Calu3 (cell line): ENCODE results near the gene TP53I13. TPM values are rescaled to one million over a fixed set of nuclear protein-coding genes. Genes with fewer than 3 reads are reported as not detected.

Experiments used
- BruUV-seq: library from RNA; stranded (reverse); fragments of 400-500 nt; replicated peaks from 2 replicates; lab custom pipeline; 2021; lab: Mats Ljungman, UMichigan
- CTCF ChIA-PET: fragments of 300-600 bp; sonication (Branson Sonifier 250); formaldehyde crosslinking; loops from one replicate; lab custom pipeline; 2022; ENCODE audit warnings: antibody characterized with exemption; lab: Charles Lee
- DNase-seq: peaks from one replicate; pipeline ENCODE4 v3.0.0; 2022
- H3K27ac Mint-ChIP-seq: one replicate; pipeline ENCODE4 v1.8.0; 2022; ENCODE audit warnings: mixed read lengths; ENCODE audit not compliant: unreplicated experiment
- H3K27me3 Mint-ChIP-seq: one replicate; pipeline ENCODE4 v1.8.0; 2022; ENCODE audit warnings: mixed read lengths; ENCODE audit not compliant: unreplicated experiment
- H3K36me3 Mint-ChIP-seq: one replicate; pipeline ENCODE4 v1.8.0; 2022; ENCODE audit warnings: mild to moderate bottlenecking, moderate library complexity, mixed read lengths; ENCODE audit not compliant: insufficient read depth, unreplicated experiment
- H3K4me1 Mint-ChIP-seq: one replicate; pipeline ENCODE4 v1.8.0; 2022; ENCODE audit warnings: mild to moderate bottlenecking, low read depth, mixed read lengths; ENCODE audit not compliant: unreplicated experiment
- H3K4me3 Mint-ChIP-seq: one replicate; pipeline ENCODE4 v1.8.0; 2022; ENCODE audit warnings: mild to moderate bottlenecking, low read depth, moderate library complexity, mixed read lengths; ENCODE audit not compliant: unreplicated experiment
- H3K9me3 Mint-ChIP-seq: one replicate; pipeline ENCODE4 v1.8.0; 2022; ENCODE audit warnings: low read depth, mixed read lengths; ENCODE audit not compliant: unreplicated experiment
- CTCF ChIP-seq: fragments of 200-600 bp; IDR thresholded peaks from one replicate; pipeline ENCODE4 v1.8.0; 2022; ENCODE audit warnings: antibody characterized with exemption; ENCODE audit not compliant: unreplicated experiment
- intact Hi-C: fragments of 100-400 bp; cut with micrococcal nuclease; formaldehyde crosslinking; loops from one replicate; pipeline ENCODE4 v1.10.0; 2022; ENCODE audit not compliant: unreplicated experiment
- total RNA-seq: library from RNA; stranded (reverse); gene quantifications from 2 replicates; pipeline ENCODE4 v1.2.3, GENCODE V29; 2022

The TP53I13 gene
- total RNA-seq, 1 experiment from 2014 or later, result 35.1 TPM

GRCh38 chr17:29575511-29576213, 7.2 kb downstream of the TP53I13 start:
- H3K36me3 Mint-ChIP-seq, result peaks cover 32% of the 10 kb centered on the region

GRCh38 chr17:29576214-29577000, 7.9 kb downstream of the TP53I13 start:
- Mint-ChIP-seq H3K36me3 (peaks cover 35% of the 10 kb centered on the region), H3K4me3 (no peak overlapping the region), H3K27me3 (no peaks in the 10 kb centered on the region), H3K4me1 (peaks cover 9% of the 10 kb centered on the region), H3K27ac (no peak overlapping the region), H3K9me3 (no peaks in the 10 kb centered on the region)
- no peak for TF ChIP-seq CTCF
- DNase-seq, result no peak
- CTCF ChIA-PET, result no interaction called here
- intact Hi-C loops, result no loop called here
- BruUV-seq, result TSS peak; percentile 14

More at GRCh38 chr17:29575511-29576213, 7.2 kb downstream of the TP53I13 start:
- Mint-ChIP-seq H3K4me3 (no peak overlapping the region), H3K9me3 (no peaks in the 10 kb centered on the region), H3K27ac (no peak overlapping the region), H3K27me3 (no peaks in the 10 kb centered on the region), H3K4me1 (peaks cover 8% of the 10 kb centered on the region)
- BruUV-seq, result no TSS peak
- CTCF ChIA-PET, result interaction anchor here (0.8 kb wide), 1 partner anchor 10 kb away, joined by 3 read pairs; no protein-coding TSS in a partner anchor
- DNase-seq, result no peak
- TF ChIP-seq CTCF, result no peak
- intact Hi-C loops, result no loop called here

- peaks cover 35% of the 10 kb centered on the region for H3K36me3 Mint-ChIP-seq
- no peak overlapping the region for H3K4me3 Mint-ChIP-seq
- CTCF ChIA-PET, result no interaction called here
- no peak overlapping the region for H3K27ac Mint-ChIP-seq
- no peak for TF ChIP-seq CTCF
- H3K4me1 Mint-ChIP-seq, result peaks cover 9% of the 10 kb centered on the region
- H3K27me3 Mint-ChIP-seq, result no peaks in the 10 kb centered on the region
- H3K9me3 Mint-ChIP-seq, result no peaks in the 10 kb centered on the region
- DNase-seq, result no peak
- intact Hi-C loops, result no loop called here
- no TSS peak for BruUV-seq
Observed at GRCh38 chr17:29577001-29577370, 8.5 kb downstream of the TP53I13 start.

- H3K9me3 Mint-ChIP-seq, result no peaks in the 10 kb centered on the region
- no peak for DNase-seq
- no peaks in the 10 kb centered on the region for H3K27me3 Mint-ChIP-seq
- CTCF ChIA-PET, result no interaction called here
- peaks cover 39% of the 10 kb centered on the region for H3K36me3 Mint-ChIP-seq
- no peak overlapping the region for H3K4me3 Mint-ChIP-seq
- no TSS peak for BruUV-seq
- no peak for TF ChIP-seq CTCF
- peaks cover 9% of the 10 kb centered on the region for H3K4me1 Mint-ChIP-seq
- no peak overlapping the region for H3K27ac Mint-ChIP-seq
- intact Hi-C loops, result no loop called here
Observed at GRCh38 chr17:29577385-29578211, 9.1 kb downstream of the TP53I13 start.
